Kidney epithelial cell (primary cell): ENCODE results near the gene TRIM25. TPM values are rescaled to one million over a fixed set of nuclear protein-coding genes. Genes with fewer than 3 reads are reported as not detected.

Source experiments
- DNase-seq: peaks from one replicate; pipeline ENCODE4 v3.0.0-alpha.2; 2010; ENCODE audit warnings: low read depth
- H3K27me3 ChIP-seq: 2 replicates; pipeline ENCODE4 v1.6.0; 2011; ENCODE audit warnings: low read length; ENCODE audit not compliant: control insufficient read depth, insufficient read depth
- H3K36me3 ChIP-seq: 2 replicates; pipeline ENCODE4 v1.5.1; 2011; ENCODE audit warnings: low read length; ENCODE audit not compliant: control insufficient read depth, insufficient read depth
- H3K4me3 ChIP-seq: 2 replicates; pipeline ENCODE4 v1.5.1; 2011; ENCODE audit warnings: low read depth, mild to moderate bottlenecking, control low read depth, low read length
- CTCF ChIP-seq: IDR thresholded peaks from 2 replicates; pipeline ENCODE4 v1.5.1; 2011; ENCODE audit warnings: mild to moderate bottlenecking, moderate library complexity, low read length, control low read depth, inconsistent platforms; ENCODE audit not compliant: insufficient read depth, poor library complexity, severe bottlenecking
- total RNA-seq: library from RNA; depleted of rRNA; stranded (reverse); fragments of >200 nt; gene quantifications from 2 replicates; pipeline ENCODE4 v1.2.3, GENCODE V29; 2015

Gene TRIM25
- total RNA-seq = 97.1 and 115 TPM in 2 replicates

GRCh38 chr17:56913867-56914580 is at the start of gene TRIM25:
TSS of gene TRIM25 (minus strand) at chr17:56914049. CDS start at chr17:56913988, 61 bp downstream.
- H3K27me3 ChIP-seq = no peaks in the 10 kb centered on the region
- H3K4me3 ChIP-seq = peak within 1 kb of the TSS; percentile 91
- peak; percentile 56 for DNase-seq
- no peak for TF ChIP-seq CTCF
- H3K36me3 ChIP-seq = no peaks in the 10 kb centered on the region

GRCh38 chr17:56960596-56961538 is 47.0 kb upstream of the TRIM25 start, which contains the start of gene COIL:
TSS of gene COIL (minus strand) at chr17:56961050. CDS start at chr17:56961019, 31 bp downstream.
- Histone ChIP-seq H3K36me3 (no peaks in the 10 kb centered on the region), H3K4me3 (peak within 1 kb of the TSS; percentile 92), H3K27me3 (no peaks in the 10 kb centered on the region)
- peak; percentile 67 for DNase-seq
- peak; percentile 99 for TF ChIP-seq CTCF

GRCh38 chr17:56956992-56957391 is 43.1 kb upstream of the TRIM25 start:
- Histone ChIP-seq H3K36me3 (no peaks in the 10 kb centered on the region), H3K4me3 (no peak overlapping the region), H3K27me3 (no peaks in the 10 kb centered on the region)
- TF ChIP-seq CTCF = no peak
- DNase-seq = no peak

GRCh38 chr17:56949595-56949994 is 35.7 kb upstream of the TRIM25 start:
- DNase-seq = no peak
- Histone ChIP-seq H3K4me3 (no peak overlapping the region), H3K27me3 (no peaks in the 10 kb centered on the region), H3K36me3 (no peaks in the 10 kb centered on the region)
- no peak for TF ChIP-seq CTCF

- no peak for TF ChIP-seq CTCF
- DNase-seq = no peak
- Histone ChIP-seq H3K36me3 (no peaks in the 10 kb centered on the region), H3K27me3 (no peaks in the 10 kb centered on the region), H3K4me3 (no peak overlapping the region)
These were observed 34.6 kb upstream of the TRIM25 start for GRCh38 chr17:56948491-56948890.
